Testis (tissue), 2 donors: ENCODE data around the gene DMGDH.

ENCODE experiments used
- POLR2A ChIP-seq: fragments of 450-650 bp; IDR thresholded peaks from one replicate; pipeline ENCODE4 v1.6.1; 2017; ENCODE audit warnings: antibody characterized with exemption, mild to moderate bottlenecking, moderate library complexity
- TF ChIP-seq, protein P1 (sequence below), 3 experiments: fragments of 450-650 bp in 2 of 3; fragments of 200-600 bp in 1 of 3; sonication (generic) in 1 of 3; IDR thresholded peaks; one replicate each; pipeline ENCODE4 v1.5.1; 2016 to 2019; ENCODE audit warnings: antibody characterized with exemption in 3 of 3, mild to moderate bottlenecking in 2 of 3, moderate library complexity in 1 of 3

DNA sequence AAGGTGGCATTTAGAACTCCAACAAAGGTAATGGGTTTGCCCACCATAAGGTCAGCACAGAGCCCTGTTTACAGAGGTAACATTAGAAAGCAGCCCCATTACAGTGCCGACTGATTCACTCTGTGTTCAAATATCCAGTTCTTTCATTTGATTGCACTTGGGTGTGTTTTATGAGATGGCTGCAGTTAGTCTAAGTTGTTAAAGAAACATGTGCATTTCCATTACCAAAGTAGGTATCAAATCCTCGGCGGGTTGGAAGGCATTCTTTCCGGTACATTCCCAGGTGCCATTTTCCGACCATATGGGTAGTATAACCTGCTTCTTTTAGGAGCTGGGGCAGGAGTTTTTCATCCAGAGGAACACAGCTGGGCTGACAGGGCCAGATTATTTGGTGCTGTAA is 100.7 kb downstream of the DMGDH start:
- TF ChIP-seq, protein P1, sequence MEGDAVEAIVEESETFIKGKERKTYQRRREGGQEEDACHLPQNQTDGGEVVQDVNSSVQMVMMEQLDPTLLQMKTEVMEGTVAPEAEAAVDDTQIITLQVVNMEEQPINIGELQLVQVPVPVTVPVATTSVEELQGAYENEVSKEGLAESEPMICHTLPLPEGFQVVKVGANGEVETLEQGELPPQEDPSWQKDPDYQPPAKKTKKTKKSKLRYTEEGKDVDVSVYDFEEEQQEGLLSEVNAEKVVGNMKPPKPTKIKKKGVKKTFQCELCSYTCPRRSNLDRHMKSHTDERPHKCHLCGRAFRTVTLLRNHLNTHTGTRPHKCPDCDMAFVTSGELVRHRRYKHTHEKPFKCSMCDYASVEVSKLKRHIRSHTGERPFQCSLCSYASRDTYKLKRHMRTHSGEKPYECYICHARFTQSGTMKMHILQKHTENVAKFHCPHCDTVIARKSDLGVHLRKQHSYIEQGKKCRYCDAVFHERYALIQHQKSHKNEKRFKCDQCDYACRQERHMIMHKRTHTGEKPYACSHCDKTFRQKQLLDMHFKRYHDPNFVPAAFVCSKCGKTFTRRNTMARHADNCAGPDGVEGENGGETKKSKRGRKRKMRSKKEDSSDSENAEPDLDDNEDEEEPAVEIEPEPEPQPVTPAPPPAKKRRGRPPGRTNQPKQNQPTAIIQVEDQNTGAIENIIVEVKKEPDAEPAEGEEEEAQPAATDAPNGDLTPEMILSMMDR (IDR thresholded peaks at IDR 0.05), result no peak
- TF ChIP-seq POLR2A, result no peak
